ENCODE data around the gene PLCB4.

PLCB4 gene

GRCh38 chr20:9061434-9061833, 7.5 kb upstream of the PLCB4 start:
- no peak for DNase-seq (ENCODE audit: low spot score)

- DNase-seq (ENCODE audit: low spot score): no peak
These were observed 6.8 kb upstream of the PLCB4 start for GRCh38 chr20:9062066-9062465.

- peak; percentile 7 for DNase-seq (ENCODE audit: low spot score)
These were observed 2.7 kb upstream of the PLCB4 start for GRCh38 chr20:9066191-9066590.

GRCh38 chr20:9068233-9068801, 570 bp upstream of the PLCB4 start:
- DNase-seq (ENCODE audit: low spot score): peak; percentile 62

- DNase-seq (ENCODE audit: low spot score): peak; percentile 11
These were observed 1.4 kb downstream of the PLCB4 start for GRCh38 chr20:9070304-9070703.

GRCh38 chr20:9071976-9072726, 3.3 kb downstream of the PLCB4 start:
- peak; percentile 34 for DNase-seq (ENCODE audit: low spot score)

GRCh38 chr20:9072861-9073500, 4.1 kb downstream of the PLCB4 start:
- DNase-seq (ENCODE audit: low spot score): no peak

- DNase-seq (ENCODE audit: low spot score): no peak
These were observed 6.6 kb downstream of the PLCB4 start for GRCh38 chr20:9075264-9076095.

- DNase-seq (ENCODE audit: low spot score): no peak
These were observed 7.6 kb downstream of the PLCB4 start for GRCh38 chr20:9076440-9076839.

- DNase-seq (ENCODE audit: low spot score): no peak
These were observed 10.2 kb downstream of the PLCB4 start for GRCh38 chr20:9078826-9079731.

GRCh38 chr20:9081423-9081966, 12.6 kb downstream of the PLCB4 start:
- peak; percentile 45 for DNase-seq (ENCODE audit: low spot score)

- no peak for DNase-seq (ENCODE audit: low spot score)
These were observed 13.9 kb downstream of the PLCB4 start for GRCh38 chr20:9082741-9083140.

GRCh38 chr20:9087531-9088217, 18.8 kb downstream of the PLCB4 start:
- no peak for DNase-seq (ENCODE audit: low spot score)

GRCh38 chr20:9088556-9088955, 19.7 kb downstream of the PLCB4 start:
- DNase-seq (ENCODE audit: low spot score): no peak

- no peak for DNase-seq (ENCODE audit: low spot score)
These were observed 23.2 kb downstream of the PLCB4 start for GRCh38 chr20:9092113-9092512.

GRCh38 chr20:9092655-9093054, 23.8 kb downstream of the PLCB4 start:
- no peak for DNase-seq (ENCODE audit: low spot score)

- DNase-seq (ENCODE audit: low spot score): no peak
These were observed 24.5 kb downstream of the PLCB4 start for GRCh38 chr20:9093218-9093957.

- no peak for DNase-seq (ENCODE audit: low spot score)
These were observed 30.5 kb downstream of the PLCB4 start for GRCh38 chr20:9099372-9099771.

GRCh38 chr20:9100691-9101090, 31.8 kb downstream of the PLCB4 start:
- no peak for DNase-seq (ENCODE audit: low spot score)

GRCh38 chr20:9102456-9102855, 33.6 kb downstream of the PLCB4 start:
- no peak for DNase-seq (ENCODE audit: low spot score)
